Fibroblast of lung (primary cell): Measurements from ENCODE around the gene TRIM37.

Experiments
- EZH2 ChIP-seq: IDR thresholded peaks from 2 replicates; pipeline ENCODE4 v1.5.1; 2012; ENCODE audit warnings: low read length, control low read depth, mild to moderate bottlenecking; ENCODE audit errors: missing control alignments
- TF ChIP-seq, protein P1 (sequence below), 2 donors: IDR thresholded peaks in 1 of 2; conservative IDR thresholded peaks in 1 of 2; 1 replicate in 1 of 2; 2 replicates in 1 of 2; pipeline ENCODE4 v1.5.1; 2011 to 2012; ENCODE audit warnings: low read length in 2 of 2, control low read depth in 1 of 2, inconsistent platforms in 1 of 2, low read depth in 1 of 2, mild to moderate bottlenecking in 1 of 2

DNA sequence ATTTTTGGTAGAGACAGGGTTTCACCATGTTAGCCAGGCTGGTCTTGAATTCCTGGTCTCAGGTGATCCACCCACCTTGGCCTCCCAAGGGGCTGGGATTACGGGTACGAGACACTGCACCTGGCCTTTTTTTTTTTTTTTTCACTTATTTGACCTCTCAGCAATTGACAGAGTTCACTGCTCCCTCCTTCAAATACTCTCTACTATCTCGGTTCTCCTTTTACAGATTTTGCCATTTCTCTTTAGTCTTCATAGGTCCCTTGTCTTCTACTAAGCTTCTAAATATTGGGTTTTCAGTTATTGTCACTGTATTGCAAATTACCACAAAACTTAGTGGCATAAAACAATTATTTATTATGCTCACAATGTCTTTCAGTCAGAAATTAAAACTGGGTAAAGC, 159.3 kb downstream of the TRIM37 start:
- TF ChIP-seq, protein P1, sequence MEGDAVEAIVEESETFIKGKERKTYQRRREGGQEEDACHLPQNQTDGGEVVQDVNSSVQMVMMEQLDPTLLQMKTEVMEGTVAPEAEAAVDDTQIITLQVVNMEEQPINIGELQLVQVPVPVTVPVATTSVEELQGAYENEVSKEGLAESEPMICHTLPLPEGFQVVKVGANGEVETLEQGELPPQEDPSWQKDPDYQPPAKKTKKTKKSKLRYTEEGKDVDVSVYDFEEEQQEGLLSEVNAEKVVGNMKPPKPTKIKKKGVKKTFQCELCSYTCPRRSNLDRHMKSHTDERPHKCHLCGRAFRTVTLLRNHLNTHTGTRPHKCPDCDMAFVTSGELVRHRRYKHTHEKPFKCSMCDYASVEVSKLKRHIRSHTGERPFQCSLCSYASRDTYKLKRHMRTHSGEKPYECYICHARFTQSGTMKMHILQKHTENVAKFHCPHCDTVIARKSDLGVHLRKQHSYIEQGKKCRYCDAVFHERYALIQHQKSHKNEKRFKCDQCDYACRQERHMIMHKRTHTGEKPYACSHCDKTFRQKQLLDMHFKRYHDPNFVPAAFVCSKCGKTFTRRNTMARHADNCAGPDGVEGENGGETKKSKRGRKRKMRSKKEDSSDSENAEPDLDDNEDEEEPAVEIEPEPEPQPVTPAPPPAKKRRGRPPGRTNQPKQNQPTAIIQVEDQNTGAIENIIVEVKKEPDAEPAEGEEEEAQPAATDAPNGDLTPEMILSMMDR (conservative IDR thresholded peaks at IDR 0.05 in 1 of 2, IDR thresholded peaks at IDR 0.05 in 1 of 2; ENCODE audit: low read depth in 1 of 2, low read length in 2 of 2) = no peak
- no peak for TF ChIP-seq EZH2
